Chondrocyte (in vitro differentiated cells): ENCODE data around the gene TMEM183A. TPM values are rescaled to one million over a fixed set of nuclear protein-coding genes. Genes with fewer than 3 reads are reported as not detected.

Source experiments
- DNase-seq: peaks from one replicate; pipeline ENCODE4 v3.0.0; 2021; ENCODE audit warnings: mixed read lengths, low spot score
- H3K27ac Mint-ChIP-seq: one replicate; pipeline ENCODE4 v1.8.0; 2021; ENCODE audit warnings: mild to moderate bottlenecking, moderate library complexity, mixed read lengths; ENCODE audit not compliant: unreplicated experiment
- H3K27me3 Mint-ChIP-seq: 2 replicates; pipeline ENCODE4 v1.8.0; 2021; ENCODE audit warnings: low read depth, mixed read lengths
- H3K36me3 Mint-ChIP-seq: 2 replicates; pipeline ENCODE4 v1.8.0; 2021; ENCODE audit warnings: low read depth, mixed read lengths
- H3K4me1 Mint-ChIP-seq: 2 replicates; pipeline ENCODE4 v1.8.0; 2021; ENCODE audit warnings: low read depth, mild to moderate bottlenecking, mixed read lengths
- H3K4me3 Mint-ChIP-seq: one replicate; pipeline ENCODE4 v1.8.0; 2021; ENCODE audit warnings: mild to moderate bottlenecking, moderate library complexity, mixed read lengths; ENCODE audit not compliant: unreplicated experiment
- H3K9me3 Mint-ChIP-seq: 2 replicates; pipeline ENCODE4 v1.8.0; 2021; ENCODE audit warnings: low read depth, mixed read lengths
- total RNA-seq: library from RNA; stranded (reverse); gene quantifications from 3 replicates; pipeline ENCODE4 v1.2.1, GENCODE V29; 2021
- TF ChIP-seq, protein P1 (sequence below): fragments of 200-600 bp; sonication (generic); IDR thresholded peaks from 2 replicates; pipeline ENCODE4 v1.5.0; 2021; ENCODE audit warnings: antibody characterized with exemption, mild to moderate bottlenecking, moderate library complexity

The TMEM183A gene
- total RNA-seq, 1 donor from 2014 or later = 51.4 TPM

- TF ChIP-seq, protein P1, sequence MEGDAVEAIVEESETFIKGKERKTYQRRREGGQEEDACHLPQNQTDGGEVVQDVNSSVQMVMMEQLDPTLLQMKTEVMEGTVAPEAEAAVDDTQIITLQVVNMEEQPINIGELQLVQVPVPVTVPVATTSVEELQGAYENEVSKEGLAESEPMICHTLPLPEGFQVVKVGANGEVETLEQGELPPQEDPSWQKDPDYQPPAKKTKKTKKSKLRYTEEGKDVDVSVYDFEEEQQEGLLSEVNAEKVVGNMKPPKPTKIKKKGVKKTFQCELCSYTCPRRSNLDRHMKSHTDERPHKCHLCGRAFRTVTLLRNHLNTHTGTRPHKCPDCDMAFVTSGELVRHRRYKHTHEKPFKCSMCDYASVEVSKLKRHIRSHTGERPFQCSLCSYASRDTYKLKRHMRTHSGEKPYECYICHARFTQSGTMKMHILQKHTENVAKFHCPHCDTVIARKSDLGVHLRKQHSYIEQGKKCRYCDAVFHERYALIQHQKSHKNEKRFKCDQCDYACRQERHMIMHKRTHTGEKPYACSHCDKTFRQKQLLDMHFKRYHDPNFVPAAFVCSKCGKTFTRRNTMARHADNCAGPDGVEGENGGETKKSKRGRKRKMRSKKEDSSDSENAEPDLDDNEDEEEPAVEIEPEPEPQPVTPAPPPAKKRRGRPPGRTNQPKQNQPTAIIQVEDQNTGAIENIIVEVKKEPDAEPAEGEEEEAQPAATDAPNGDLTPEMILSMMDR = no peak
- DNase-seq = no peak
- Mint-ChIP-seq H3K36me3 (peaks cover 9% of the 10 kb centered on the region), H3K4me1 (peaks cover 43% of the 10 kb centered on the region), H3K27ac (no peak overlapping the region), H3K4me3 (no peak overlapping the region), H3K9me3 (no peaks in the 10 kb centered on the region), H3K27me3 (peaks cover 4% of the 10 kb centered on the region)
Measured at GRCh38 chr1:203039609-203040512, 32.7 kb downstream of the TMEM183A start.

- Mint-ChIP-seq H3K27me3 (peaks cover 4% of the 10 kb centered on the region), H3K27ac (no peak overlapping the region), H3K36me3 (peaks cover 14% of the 10 kb centered on the region), H3K4me3 (no peak overlapping the region), H3K4me1 (peaks cover 39% of the 10 kb centered on the region), H3K9me3 (no peaks in the 10 kb centered on the region)
- no peak for DNase-seq
- TF ChIP-seq, protein P1 = no peak
Measured at GRCh38 chr1:203040513-203041275, 33.5 kb downstream of the TMEM183A start.

DNA sequence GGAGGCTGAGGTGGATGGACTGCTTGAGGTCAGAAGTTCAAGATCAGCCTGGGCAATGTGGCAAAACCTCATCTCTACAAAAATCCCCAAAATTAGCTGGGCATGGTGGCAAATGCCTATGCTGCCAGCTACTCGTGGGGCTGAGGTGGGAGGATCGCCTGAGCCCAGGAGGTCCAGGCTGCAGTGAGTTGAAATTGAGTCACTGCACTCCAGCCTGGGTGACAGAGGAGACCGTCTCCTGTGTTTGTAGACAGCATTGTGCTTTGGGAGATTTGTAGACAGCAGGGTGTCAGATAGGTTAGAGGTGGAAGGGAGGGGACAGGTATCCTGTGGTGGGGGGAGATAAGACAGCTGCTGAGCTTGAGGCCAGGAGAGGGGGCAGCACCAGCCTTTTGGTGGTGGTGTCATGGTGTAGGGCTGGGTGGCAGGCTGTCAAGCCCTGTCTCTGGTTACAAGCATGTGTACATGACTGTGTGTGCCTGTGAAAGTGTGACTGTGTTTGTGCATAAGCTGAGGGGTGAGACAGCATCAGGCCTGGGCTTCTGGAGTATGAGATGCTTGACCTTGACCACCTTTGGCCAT lies 34.3 kb downstream of the TMEM183A start:
- Mint-ChIP-seq H3K4me3 (no peak overlapping the region), H3K27me3 (peaks cover 4% of the 10 kb centered on the region), H3K27ac (no peak overlapping the region), H3K4me1 (peaks cover 32% of the 10 kb centered on the region), H3K36me3 (peaks cover 14% of the 10 kb centered on the region), H3K9me3 (no peaks in the 10 kb centered on the region)
- TF ChIP-seq, protein P1 = no peak
- no peak for DNase-seq

DNA sequence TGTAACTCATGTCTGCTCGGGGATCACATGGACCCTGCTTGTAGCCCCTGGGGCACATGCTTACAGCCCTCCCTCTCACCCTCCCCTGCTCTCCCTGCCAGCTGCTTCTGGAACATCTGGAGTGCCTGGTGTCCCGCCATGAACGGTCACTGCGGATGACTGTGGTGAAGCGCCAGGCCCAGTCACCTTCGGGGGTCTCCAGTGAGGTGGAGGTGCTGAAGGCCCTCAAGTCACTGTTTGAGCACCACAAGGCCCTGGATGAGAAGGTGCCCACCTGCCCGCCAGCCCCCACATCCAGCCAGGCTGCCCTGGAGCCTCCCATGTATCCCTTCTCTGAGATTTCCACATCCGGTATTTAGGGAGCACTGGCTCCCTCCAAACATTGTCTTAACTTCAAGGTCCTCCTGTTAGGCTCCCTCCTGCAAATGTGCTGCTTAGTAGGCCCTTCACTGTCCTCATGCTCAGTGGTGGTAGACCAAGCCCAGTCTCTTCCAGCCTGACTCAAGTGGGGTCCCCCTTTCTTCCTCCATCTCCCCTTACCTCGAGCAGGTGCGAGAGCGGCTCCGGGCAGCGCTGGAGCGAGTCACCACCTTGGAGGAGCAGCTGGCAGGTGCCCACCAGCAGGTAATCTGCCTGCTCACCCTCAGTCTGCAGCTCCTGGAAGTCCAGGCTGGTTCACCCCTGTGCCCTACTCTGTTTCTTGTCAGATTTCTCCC lies 36.8 kb downstream of the TMEM183A start:
- H3K4me1 Mint-ChIP-seq = peaks cover 23% of the 10 kb centered on the region
- peaks cover 18% of the 10 kb centered on the region for H3K36me3 Mint-ChIP-seq
- H3K9me3 Mint-ChIP-seq = no peaks in the 10 kb centered on the region
- H3K27ac Mint-ChIP-seq = no peak overlapping the region
- TF ChIP-seq, protein P1 = no peak
- H3K27me3 Mint-ChIP-seq = peaks cover 4% of the 10 kb centered on the region
- H3K4me3 Mint-ChIP-seq = no peak overlapping the region
- DNase-seq = no peak
